ENCODE measurements around the gene CXCL10.

CXCL10 gene

GRCh38 chr4:75989846-75990528 is 33.3 kb downstream of the CXCL10 start:
- DNase-seq = no peak

- no peak for DNase-seq
Observed at GRCh38 chr4:75985116-75985515, 38.2 kb downstream of the CXCL10 start.

DNA sequence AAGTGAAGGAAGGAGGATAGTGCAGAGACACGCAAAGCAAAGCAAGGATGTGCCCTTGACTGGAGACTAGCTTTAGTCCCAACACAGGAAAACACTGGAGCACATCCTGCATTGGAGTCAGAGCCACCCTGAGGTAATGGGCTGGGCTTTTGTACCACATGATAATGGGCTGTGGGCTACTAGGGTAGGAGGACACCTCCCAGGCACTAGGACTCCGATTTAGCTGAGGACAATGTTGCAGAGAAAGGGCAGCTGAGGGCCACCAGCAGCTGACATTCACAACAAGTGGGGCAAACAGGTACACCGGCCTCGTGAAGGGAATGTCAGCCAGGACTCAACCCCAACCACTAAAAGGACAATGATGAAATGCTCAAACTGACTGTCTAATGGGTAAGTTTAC is 42.7 kb downstream of the CXCL10 start:
- DNase-seq = no peak

GRCh38 chr4:75976177-75976576 is 47.1 kb downstream of the CXCL10 start:
- DNase-seq = no peak

DNA sequence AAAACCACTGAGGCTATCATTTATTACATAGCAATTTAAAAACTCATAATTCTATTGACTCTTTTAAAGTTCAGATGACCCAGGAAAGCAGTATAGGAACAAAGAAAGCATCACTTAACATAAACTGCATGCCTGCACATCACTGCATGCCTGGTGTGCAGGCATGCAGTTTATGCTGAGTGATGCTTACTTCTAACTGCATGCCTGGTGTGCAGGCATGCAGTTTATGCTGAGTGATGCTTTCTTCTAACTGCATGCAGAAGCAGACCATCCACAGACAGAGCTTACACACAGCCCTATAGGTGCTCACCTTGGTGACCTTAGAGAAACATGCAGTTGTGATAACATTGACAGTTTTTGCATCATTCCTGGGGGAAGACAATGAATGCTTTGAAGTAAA is 49.5 kb downstream of the CXCL10 start:
- no peak for DNase-seq
